Midbrain (tissue), 1 donor: ENCODE data around the gene CNOT8.
"Not testable (repeated sequence)": the region's sequence is repeated elsewhere in the genome, so short reads cannot be mapped to it uniquely, and the experiment has no call there.

Source experiments
- DNase-seq: peaks from one replicate; lab custom pipeline; 2025; lab: John Stamatoyannopoulos, UW

The CNOT8 gene

DNA sequence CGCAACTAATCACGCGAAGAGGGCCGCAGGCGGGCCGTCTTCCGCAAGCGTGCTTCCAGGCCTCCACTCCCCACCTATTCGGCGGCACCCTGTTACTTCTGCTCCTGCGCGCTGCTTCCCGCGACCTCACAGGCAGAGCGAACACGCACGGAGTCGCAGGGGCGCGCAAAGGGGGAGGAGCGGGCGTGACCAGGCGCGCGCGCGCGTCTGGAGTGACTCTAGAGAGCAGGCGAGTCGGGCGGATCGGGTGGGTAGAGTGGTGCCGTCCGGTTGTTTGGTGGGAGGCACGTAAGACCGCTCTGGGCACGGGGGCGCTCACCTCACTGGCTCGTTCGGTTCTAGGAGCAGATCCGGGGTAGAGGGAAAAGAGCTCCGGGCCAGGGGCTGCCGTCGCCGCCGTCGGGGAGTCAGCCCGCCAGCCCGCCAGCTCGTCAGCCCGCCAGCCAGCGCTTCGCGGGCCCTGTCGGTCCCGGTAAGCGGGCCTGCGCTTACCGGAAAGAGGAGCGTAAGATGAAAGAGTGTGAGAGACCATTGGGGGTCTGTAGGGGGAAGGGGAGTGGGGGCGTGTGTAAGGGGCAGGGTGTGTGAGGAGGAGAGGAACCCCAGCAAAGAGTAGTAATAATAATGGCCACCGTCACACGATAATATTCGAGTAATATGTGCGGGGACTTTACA lies at the start of gene CNOT8:
Gene CNOT8 (plus strand): TSS at position 331 of the 675 bp plus-strand sequence. CDS start 4,652 bp downstream, outside the sequence.
- peak; percentile 96 for DNase-seq

DNA sequence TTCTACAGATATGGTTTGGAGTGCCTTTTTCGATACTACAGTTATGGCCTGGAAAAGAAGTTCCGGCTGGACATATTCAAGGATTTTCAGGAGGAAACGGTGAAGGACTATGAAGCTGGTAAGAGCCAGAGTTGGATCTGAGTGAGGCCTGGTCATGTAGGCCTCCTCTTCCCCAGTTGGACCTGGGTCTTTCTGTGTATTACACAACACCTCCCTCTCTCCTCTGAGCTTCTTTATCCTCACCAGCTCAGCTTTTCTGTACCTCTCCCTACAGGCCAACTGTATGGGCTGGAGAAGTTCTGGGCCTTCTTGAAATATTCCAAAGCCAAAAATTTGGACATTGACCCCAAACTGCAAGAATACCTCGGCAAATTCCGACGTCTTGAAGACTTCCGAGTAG lies 47.2 kb upstream of the CNOT8 start:
- no peak for DNase-seq

DNA sequence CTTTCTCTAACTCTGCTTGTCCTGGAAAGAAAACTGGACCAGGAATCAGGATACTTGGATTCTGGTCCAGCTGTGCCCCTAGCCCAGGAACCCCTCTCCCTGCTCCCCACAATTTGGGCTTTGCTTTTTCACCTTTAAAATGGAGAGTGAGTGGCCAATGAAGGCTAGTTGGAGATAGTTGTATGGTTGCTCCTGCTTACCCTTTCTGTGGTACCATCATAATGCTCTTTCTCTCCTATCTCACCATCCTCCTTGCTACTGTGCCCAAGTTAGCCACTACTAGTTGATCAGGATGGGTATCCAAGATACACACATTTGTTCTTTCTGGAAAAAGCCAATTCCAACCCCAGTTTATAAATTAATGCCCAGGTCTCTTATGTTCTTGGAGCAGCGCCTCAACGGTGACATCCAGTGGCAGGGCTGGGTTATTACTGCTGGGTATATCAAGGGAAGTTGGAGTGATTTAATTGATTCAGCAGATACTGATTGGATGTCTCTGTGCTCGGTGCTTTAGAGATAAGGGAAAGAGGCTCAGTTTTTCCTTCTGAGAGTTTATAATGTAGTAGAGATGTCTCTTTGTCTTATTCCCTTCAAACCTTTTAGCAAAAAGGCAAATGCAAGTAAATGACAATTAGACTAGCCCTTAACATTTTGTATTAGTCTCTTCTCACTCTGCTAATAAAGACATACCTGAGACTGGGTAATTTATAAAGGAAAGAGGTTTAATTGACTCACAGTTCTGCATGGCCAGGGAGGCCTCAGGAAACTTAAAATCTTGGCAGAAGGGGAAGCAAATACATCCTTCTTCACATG lies 46.6 kb upstream of the CNOT8 start:
- DNase-seq: peak; percentile 41

DNA sequence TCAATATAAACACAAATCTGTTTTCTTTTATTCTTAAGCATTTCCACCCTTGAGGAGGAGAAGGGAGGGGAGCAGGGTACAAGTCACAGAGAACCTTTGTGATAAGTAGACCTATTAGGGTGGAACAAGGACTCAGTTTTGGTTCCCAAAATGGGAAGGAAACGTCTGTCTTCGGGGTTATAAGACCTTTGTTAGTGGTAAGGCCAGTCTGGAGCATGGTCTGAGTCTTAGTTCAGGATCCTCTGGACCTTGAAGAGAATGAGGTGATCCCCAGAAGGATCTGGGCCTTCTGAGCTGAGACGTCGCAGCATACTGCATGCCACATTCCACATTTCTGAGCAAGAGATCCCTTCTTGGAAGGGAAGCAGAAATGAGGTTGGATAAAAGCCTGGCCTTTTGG lies 45.3 kb upstream of the CNOT8 start:
- no peak for DNase-seq

DNA sequence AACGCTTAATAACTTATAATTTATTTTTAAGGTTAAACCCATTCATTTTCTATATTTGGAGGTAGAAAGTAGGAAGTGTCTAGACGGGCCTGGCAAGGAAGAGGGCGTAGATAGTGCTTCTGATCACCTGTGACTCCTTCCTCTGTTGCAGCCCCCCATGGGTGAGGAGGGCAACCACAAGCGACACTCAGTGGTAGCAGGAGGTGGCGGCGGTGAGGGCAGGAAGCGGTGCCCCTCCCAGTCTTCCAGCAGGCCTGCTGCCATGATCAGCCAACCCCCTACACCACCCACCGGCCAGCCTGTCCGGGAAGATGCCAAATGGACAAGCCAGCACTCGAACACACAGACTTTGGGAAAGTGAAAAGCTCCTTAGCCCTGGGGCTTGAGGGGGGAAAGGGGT lies 44.7 kb upstream of the CNOT8 start:
- no peak for DNase-seq

DNA sequence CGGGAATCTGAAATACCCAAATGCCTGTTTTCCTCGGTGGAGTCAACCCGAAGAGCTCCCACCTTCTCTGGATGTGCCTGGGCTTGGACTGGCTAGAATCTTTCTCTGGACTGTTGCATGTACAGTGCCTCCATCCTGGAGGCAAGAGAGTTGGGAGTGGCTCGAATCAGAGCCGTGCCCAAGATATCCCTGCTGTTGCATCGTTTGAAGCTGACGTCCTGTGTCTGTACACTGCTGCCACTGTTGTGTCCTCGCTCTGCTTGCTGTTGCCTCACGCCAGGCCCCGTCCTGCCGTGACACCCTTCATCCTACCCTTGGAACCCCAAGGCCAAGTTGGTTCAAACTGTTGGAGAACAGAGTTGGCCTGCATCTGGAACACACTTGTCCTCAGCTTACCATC lies 43.4 kb upstream of the CNOT8 start:
- DNase-seq: no peak

DNA sequence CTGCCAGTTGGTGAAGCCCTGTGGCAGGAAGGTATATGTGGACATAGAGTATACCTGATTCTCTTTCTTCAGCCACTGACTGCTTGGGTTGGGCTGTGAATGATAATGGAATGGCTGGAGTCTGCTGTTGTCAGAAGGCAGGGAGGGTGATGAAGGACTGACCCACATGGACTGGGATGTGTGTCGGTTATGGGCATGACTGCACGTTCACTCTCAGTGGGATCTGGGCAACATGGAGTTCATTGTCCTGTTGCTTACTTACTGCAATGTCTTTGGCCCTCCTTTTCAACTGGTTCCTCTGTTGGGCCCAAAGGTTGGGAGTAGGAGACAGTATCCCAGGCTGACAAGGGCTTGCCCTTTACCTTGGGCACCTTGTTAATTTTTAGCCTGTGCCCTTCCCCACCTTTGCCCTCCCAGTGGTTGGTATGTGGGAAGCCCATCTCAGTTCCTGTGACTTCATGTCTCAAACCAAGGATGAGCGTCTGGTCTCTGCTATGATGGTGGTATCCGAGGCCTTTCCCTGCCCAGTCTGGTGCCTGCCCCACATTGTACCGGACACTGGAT lies 42.7 kb upstream of the CNOT8 start:
- DNase-seq: no peak

DNA sequence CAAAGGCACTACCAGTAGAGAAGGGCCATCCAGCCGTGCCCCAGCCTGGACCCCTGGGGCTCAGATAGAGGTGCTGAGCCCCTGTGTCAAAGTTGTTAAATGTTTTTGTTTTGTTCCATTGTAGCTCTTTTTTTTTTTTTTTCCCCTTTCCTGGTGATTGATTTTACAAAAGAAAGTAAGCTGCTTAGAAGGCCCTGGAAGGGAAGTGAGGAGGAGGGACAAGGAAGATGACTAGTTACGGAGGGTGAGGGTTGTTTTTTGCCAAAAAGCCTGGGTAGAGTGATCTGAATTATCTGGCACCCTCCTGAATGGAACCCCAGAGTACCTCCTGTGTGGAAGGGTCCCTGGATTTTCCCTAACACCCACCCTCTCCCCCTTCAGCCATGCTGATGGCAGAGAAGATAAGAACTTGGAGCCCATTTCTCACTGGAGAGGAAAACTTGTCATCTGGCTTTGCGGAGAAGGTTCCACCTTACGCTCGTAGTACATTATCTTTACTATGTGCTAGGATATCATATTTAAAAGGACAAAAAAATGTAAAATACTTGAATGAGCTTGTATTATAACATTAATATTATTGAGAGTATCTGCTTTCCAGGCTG lies 41.4 kb upstream of the CNOT8 start:
- no peak for DNase-seq

DNA sequence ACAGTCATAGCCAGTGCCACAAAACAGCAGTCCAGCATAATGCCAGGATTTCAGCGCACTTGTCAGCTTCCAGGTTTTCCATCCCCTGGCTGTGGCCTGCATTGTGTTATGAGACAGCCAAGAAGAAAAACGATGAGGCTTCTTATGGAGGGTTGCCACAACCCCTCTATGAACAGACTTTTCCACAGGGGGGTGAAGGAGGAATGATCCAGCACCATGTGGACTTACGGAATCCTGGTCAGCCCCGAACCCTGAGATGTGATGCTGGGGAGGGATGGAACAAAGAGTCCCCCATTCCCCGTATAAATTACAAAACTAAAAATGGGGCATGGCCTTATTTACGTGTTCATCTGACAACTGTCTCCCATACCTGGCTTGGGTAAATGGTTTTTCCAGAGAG lies 40.6 kb upstream of the CNOT8 start:
- no peak for DNase-seq

DNA sequence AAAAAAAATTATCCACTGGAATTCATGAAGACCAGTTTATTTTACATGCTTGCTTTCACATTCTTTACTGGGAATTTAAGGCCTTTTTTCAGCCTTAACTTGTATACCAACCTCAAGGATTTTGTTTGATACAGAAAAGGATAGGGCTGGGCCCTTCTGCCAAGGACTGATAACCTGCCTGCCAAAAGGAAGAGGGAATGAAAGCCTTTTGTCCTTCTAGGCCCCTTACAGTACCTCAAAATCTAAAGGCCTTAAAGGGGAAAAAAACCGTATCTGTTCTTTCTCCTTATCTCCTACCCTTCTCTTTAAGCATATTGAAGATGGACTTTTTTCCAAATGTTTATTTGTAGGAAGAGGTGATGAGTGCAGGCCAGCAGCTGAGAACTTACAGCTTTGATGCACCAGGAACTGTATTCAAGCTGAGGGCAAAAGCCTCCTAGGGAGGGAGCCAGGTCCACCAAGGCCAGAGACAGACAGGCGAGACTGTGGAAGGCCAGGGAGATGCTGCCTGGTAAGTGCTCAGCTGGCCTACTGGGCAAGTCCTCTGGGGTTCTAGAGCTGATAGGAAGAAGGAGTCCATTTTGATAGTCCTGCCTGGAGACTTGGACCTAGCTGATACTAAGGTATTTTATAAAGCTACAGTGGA lies 39.8 kb upstream of the CNOT8 start:
- DNase-seq: no peak

DNA sequence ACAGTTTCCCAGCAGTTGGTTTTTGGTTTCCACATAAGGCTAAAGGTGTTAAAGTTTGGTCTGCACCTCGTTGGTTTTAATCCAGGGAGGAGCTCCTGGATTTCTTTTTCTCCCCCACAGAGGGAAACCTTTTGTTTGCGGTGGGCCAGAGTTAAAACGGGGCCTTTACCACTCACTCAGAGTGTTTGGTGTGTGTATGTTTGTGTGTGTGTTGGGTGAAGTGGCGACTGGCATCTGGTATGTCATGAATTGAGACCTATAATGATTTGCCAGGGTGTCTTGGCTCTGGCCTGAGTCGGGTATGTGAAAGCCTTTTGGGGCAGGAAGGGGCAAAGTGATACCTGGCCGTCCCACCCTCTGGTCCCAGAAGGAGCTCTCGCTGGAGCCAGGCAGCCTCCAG lies 38.9 kb upstream of the CNOT8 start:
- DNase-seq: no peak

DNA sequence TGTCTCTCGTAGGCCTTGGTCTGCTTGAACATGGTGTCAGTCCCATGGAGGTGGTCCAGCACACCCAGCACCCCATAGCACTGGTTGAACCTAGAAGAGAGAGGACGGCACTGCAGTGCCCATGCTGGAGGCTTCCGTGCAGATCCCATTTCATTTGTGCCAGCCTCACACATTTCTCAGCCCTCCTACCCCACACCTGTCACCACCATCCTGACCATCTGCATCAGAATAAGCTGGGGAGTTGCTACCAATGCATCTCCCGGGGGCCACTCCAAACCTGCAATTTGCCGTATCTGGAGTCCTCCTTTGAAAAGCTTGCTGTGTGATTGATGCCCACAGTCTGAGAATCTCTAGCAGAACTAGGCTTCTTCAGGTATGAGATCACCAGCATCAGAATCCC lies 38.0 kb upstream of the CNOT8 start:
- DNase-seq: no peak

DNA sequence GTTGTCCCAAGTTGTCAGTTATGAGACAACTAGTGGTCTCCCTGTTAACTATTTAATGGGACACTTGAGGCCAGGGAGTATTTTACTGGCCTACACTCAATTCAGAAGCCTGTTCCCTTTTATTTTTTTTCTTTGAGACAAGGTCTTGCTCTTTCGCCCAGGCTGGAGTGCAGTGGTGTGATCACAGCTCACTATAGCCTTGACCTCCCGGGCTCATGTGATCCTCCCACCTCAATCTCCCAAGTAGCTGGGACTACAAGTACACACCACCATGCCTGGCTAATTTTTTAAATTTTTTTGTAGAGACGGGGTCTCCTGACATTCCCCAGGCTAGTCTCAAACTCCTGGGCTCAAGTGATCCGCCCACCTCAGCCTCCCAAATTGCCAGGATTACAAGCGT lies 35.5 kb upstream of the CNOT8 start:
- not testable (repeated sequence) for DNase-seq

DNA sequence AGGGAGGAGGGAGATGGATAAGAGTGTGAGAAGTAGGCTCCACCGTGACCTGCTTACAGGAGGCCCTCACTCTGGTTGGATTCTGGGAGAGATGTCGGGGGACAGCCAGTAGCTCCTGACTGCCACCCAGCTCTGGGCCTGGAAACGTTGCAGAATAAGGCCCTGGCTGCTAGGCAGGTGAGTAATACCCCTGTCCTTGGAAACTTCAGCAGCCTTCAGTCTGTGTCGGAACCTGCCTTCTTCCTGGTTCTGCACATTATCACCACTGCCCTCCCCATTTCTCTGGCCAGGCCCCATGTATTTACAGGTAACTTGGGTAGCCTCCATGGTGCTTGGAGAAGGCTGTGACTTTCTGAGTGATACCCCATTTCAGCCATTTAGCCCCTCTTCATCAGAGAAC lies 34.8 kb upstream of the CNOT8 start:
- no peak for DNase-seq

DNA sequence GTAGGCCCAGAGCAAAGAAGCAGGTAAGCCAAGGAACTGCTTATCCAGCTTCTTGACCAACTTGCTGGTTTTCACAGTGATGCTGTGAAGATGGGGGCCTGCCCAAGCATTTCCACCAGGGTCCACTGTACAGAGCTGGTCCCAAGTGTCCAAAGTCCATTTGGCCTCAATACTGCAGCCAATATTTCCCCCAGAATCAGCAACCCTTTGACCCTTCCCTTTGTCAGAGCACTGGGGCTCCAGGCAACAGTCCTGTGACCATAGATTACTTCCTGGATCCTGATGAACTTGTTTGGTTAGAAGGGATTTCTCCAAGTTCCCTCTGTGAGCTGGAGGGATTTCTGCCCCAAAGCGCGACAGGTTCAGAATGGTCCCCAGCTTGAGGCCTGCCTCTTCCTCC lies 34.4 kb upstream of the CNOT8 start:
- DNase-seq: no peak

DNA sequence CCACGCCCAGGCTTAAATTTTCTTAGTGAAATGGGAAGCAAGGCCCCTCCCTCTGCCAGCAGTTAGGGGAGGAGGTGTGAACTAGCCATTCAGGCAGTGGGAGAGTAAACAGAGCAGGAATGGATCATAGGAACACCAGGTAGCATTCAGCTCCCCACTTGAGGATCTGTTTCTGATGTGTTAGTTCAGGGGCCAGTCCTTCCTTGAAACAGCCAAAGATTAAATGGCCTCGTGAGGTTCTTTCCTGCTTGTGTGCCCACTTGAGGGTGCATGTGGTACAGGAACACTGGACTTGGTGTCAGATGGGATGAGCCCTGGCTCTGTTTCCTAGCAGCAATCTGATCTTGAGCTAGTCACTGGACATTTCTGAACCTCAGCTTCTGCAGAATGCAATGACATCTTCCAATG lies 29.2 kb upstream of the CNOT8 start:
- no peak for DNase-seq

DNA sequence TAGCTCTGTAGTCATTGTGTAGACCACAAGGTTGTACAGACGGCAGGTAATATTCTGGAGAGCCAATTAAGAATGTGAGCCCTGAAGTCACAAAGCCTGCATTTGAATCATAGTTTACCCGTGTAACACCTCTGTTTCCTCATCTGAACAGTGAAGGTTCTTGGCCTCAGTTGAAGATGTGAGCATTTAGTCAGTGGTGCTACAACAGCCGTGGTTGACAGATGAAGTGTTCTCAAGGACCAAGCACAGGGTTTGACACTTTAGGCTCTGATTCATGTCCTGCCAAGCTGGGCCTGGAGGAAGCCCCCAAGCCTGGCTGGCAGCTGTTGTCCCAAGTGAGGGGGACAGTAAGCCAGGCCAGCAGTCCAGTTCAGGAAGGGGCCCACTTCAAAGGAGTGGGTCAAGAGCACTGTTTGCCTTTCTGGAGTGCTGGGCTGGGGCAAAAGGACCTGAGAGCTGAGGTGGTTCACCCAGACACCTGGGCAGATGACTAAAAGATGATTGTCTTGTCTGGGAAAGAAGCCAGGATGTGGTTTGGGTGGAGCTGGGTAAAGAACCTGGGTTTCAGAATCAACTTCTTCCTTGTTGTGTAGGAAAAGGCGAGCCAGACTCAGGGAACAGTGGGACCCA lies 28.7 kb upstream of the CNOT8 start:
- no peak for DNase-seq

DNA sequence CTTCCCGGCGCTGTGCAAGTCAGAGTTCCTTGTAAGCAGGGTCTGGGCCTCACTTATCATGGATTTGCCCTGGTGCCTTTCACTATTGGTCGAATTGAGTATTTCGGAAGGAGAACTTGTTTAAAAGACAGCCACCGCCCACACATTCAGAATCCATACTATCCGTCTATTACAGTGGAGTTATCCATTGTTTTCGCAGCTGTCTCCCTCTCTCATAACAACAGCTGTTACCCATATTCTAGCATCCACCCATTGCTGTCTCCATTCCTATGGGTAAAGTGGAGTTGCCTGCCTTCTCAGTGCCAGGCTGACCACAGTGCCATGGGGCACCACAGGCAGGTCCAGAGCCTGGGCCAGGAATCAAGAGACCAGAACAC lies 28.2 kb upstream of the CNOT8 start:
- DNase-seq: no peak

DNA sequence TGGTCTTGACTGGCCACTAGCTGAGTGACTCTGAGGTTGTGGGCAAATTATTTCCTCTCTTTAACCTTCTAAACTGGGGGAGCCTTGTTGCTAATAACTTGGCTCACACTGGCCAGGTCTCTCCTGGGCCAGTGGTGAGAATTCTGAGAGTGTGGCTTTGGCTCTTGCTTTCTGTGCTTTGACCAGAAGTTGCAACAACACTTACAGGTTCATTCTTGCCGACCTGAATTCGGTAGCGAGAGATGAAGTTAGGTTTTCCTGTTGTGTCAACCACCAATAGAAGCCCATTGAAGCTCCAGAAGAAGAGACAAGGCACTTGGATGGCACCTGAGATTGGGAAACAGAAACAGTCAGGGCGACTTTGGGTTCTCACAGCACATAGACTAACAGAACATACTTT lies 27.8 kb upstream of the CNOT8 start:
- no peak for DNase-seq

DNA sequence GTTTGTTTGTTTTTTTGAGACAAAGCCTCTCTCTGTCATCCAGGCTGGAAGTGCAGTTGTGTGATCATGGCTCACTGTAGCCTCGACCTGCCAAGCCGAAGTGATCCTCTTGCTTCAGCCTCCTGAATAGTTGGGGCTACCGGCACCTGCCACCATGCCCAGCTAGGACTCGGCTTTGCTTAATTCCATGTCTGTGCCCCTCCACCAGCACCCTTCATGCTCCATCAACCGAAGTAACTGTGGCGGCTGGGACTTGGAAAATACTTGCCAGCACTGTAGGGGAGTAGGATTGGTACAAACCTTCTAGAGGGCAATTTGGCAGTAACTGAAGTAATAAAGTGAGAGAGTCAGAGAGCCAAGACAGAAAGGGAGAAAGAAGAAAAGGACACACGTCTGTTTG lies 27.0 kb upstream of the CNOT8 start:
- DNase-seq: no peak

DNA sequence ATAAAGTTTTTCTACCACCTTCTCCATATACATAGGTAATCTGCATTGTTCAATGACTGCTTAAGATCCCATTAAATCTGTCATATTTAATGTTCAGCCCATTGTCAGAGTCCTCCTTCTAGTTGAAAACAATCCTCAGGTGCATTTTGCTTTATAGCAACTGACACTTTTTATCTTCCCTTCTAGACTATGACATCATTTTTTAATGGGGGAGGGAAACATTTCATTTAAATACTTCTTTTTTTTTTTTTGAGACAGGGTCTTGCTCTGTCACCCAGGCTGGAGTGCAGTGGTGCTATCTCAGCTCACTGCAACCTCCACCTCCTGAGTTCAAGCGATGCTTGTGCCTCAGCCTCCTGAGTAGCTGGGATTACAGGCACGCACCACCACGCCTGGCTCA lies 25.6 kb upstream of the CNOT8 start:
- DNase-seq: not testable (repeated sequence)

DNA sequence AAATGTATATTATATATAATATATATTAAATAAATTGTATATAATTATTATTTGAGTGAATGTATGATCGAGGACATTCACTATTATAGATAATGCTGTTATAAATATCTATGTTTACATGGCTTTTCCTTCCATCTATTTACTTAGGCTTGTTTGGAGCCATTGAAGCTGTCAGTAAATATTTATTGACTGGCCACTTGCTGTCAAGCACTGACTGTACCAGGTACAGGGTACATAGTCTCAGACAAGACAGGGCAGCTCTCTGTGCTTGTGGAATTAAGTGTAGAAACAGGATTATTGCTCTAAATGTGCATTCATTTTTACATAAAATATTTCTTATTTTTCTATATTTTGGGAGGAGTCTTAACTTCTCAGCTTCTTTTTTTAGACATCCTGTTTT lies 24.4 kb upstream of the CNOT8 start:
- DNase-seq: no peak
